ENCODE results near the gene MSH4. TPM values are rescaled to one million over a fixed set of nuclear protein-coding genes. Genes with fewer than 3 reads are reported as not detected.

MSH4 gene
- total and polyA plus RNA-seq, 2 donors from 2014 or later: 0.41 TPM; not detected in 1

DNA sequence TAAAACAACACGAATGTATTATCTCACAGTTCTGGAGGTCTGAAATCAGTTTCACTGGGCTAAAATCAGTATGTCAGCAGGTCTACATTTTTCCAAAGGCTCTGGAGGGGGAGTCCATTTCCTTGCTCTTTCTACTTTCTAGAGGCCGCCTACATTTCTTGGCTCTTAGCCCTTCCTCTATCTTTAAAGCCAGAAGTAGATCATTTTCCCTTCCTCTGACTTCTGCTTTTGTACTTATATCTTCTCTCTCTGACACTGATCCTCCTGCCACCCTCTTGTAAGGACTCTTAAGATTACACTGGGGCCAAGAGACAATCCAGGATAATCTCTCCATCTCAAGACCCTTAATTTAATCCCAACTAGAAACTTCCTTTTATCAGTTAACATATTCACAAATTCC is 41.4 kb downstream of the MSH4 start:
- no peak overlapping the region for H3K4me3 ChIP-seq (ENCODE audit: low read length in 3 of 3)
- no peak for FAIRE-seq

DNA sequence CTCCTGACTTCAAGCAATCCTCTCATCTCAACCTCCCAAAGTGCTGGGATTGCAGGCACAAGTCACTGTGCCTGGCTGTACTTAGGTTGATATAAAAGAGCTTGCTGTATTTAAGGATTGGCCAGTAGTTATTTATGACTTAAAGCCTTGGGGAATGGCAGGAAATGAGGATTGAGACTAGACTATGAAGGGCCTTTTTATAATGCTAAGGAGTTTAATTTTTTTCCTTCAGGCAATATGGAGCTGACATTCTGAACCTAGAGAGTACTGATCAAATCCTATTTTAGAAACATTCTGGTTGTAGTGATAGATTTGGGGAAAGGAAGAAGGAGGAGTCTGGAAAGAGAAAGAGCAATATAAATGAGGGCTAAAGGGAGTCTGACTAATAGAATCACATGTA is 44.7 kb downstream of the MSH4 start:
- intact Hi-C loops (cut with DNase I): no loop called here
- H3K4me3 ChIP-seq (ENCODE audit: low read length in 3 of 3): no peak overlapping the region
- DNase-seq (no peak), FAIRE-seq (no peak)
- no peaks in the 10 kb centered on the region for H3K36me3 ChIP-seq (ENCODE audit: control insufficient read depth in 2 of 3, insufficient read depth in 3 of 3, low read length in 3 of 3)
- H3K27me3 ChIP-seq (ENCODE audit: control insufficient read depth, insufficient read depth, low read length): no peaks in the 10 kb centered on the region
- TF ChIP-seq, protein P1, sequence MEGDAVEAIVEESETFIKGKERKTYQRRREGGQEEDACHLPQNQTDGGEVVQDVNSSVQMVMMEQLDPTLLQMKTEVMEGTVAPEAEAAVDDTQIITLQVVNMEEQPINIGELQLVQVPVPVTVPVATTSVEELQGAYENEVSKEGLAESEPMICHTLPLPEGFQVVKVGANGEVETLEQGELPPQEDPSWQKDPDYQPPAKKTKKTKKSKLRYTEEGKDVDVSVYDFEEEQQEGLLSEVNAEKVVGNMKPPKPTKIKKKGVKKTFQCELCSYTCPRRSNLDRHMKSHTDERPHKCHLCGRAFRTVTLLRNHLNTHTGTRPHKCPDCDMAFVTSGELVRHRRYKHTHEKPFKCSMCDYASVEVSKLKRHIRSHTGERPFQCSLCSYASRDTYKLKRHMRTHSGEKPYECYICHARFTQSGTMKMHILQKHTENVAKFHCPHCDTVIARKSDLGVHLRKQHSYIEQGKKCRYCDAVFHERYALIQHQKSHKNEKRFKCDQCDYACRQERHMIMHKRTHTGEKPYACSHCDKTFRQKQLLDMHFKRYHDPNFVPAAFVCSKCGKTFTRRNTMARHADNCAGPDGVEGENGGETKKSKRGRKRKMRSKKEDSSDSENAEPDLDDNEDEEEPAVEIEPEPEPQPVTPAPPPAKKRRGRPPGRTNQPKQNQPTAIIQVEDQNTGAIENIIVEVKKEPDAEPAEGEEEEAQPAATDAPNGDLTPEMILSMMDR (IDR thresholded peaks at IDR 0.05; ENCODE audit: borderline replicate concordance, extremely low read depth, insufficient read depth): no peak
- H3K27ac ChIP-seq (ENCODE audit: low read depth in 2 of 2, low read length in 2 of 2): no peak overlapping the region
- no peak overlapping the region for H3K9ac ChIP-seq (ENCODE audit: low read length in 3 of 3)
- no peaks in the 10 kb centered on the region for H3K9me3 ChIP-seq (ENCODE audit: control insufficient read depth in 2 of 3, insufficient read depth in 1 of 3, low read length in 3 of 3)
- no peaks in the 10 kb centered on the region for H3K4me1 ChIP-seq (ENCODE audit: control insufficient read depth in 2 of 3, insufficient read depth in 2 of 3, low read depth in 1 of 3, low read length in 3 of 3)

More for the DNA sequence above, 41.4 kb downstream of the MSH4 start:
- TF ChIP-seq, protein P1 (IDR thresholded peaks at IDR 0.05; ENCODE audit: borderline replicate concordance, extremely low read depth, insufficient read depth): no peak
- Histone ChIP-seq H3K27ac (ENCODE audit: low read depth in 2 of 2, low read length in 2 of 2) (no peak overlapping the region), H3K9me3 (ENCODE audit: control insufficient read depth in 2 of 3, insufficient read depth in 1 of 3, low read length in 3 of 3) (no peaks in the 10 kb centered on the region), H3K4me1 (ENCODE audit: control insufficient read depth in 2 of 3, insufficient read depth in 2 of 3, low read depth in 1 of 3, low read length in 3 of 3) (no peaks in the 10 kb centered on the region), H3K36me3 (ENCODE audit: control insufficient read depth in 2 of 3, insufficient read depth in 3 of 3, low read length in 3 of 3) (no peaks in the 10 kb centered on the region), H3K9ac (ENCODE audit: low read length in 3 of 3) (no peak overlapping the region), H3K27me3 (ENCODE audit: control insufficient read depth, insufficient read depth, low read length) (no peaks in the 10 kb centered on the region)
- intact Hi-C loops (cut with DNase I): no loop called here
- DNase-seq: no peak

DNA sequence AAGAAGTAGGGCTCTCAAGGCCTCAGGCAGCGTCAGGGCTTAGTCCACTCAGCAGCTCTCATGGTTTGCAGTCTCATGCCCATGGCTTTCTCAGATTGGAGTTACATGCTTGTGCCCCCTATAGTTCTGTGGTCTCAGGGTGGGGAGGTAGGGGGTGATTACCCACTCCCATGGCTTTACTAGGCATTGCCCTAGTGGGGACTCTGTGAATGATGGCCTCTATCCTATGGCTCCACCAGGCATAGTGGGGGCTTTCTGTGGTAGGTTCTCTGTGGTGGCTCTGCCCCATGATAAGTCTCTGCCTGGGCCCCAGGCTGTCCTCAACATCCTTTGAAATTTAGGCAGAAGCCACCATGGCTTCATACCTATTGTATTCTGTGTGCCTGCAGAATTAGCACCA is 48.9 kb downstream of the MSH4 start:
- H3K9me3 ChIP-seq (ENCODE audit: control insufficient read depth in 2 of 3, insufficient read depth in 1 of 3, low read length in 3 of 3): no peaks in the 10 kb centered on the region
- DNase-seq (no peak), FAIRE-seq (no peak)
- H3K27ac ChIP-seq (ENCODE audit: low read depth in 2 of 2, low read length in 2 of 2): no peak overlapping the region
- intact Hi-C loops (cut with DNase I): no loop called here
- H3K36me3 ChIP-seq (ENCODE audit: control insufficient read depth in 2 of 3, insufficient read depth in 3 of 3, low read length in 3 of 3): no peaks in the 10 kb centered on the region
- H3K4me3 ChIP-seq (ENCODE audit: low read length in 3 of 3): no peak overlapping the region
- H3K9ac ChIP-seq (ENCODE audit: low read length in 3 of 3): no peak overlapping the region
- no peaks in the 10 kb centered on the region for H3K27me3 ChIP-seq (ENCODE audit: control insufficient read depth, insufficient read depth, low read length)
- H3K4me1 ChIP-seq (ENCODE audit: control insufficient read depth in 2 of 3, insufficient read depth in 2 of 3, low read depth in 1 of 3, low read length in 3 of 3): no peaks in the 10 kb centered on the region
- TF ChIP-seq, protein P1 (IDR thresholded peaks at IDR 0.05; ENCODE audit: borderline replicate concordance, extremely low read depth, insufficient read depth): no peak

DNA sequence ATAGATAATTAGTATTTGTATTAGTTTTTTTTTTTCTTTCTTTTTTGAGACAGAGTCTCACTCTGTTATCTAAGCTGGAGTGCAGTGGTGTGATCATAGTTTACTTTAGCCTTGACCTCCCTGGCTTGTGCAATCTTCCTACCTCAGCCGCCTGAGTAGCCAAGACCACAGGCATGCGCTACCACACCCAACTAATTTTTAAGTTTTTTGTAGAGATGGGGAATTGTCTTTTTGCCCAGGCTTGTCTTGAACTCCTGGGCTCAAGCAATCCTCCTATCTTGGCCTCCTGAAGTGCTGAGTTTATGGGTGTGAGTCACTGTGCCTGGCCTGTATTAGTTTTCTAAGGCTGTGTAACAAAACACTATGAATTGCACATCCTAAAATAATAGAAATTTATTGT is 58.3 kb downstream of the MSH4 start:
- H3K36me3 ChIP-seq (ENCODE audit: control insufficient read depth in 2 of 3, insufficient read depth in 3 of 3, low read length in 3 of 3): no peaks in the 10 kb centered on the region
- H3K9ac ChIP-seq (ENCODE audit: low read length in 3 of 3): no peak overlapping the region
- no peak overlapping the region for H3K27ac ChIP-seq (ENCODE audit: low read depth in 2 of 2, low read length in 2 of 2)
- H3K9me3 ChIP-seq (ENCODE audit: control insufficient read depth in 2 of 3, insufficient read depth in 1 of 3, low read length in 3 of 3): no peaks in the 10 kb centered on the region
- FAIRE-seq (no peak), DNase-seq (no peak)
- H3K4me1 ChIP-seq (ENCODE audit: control insufficient read depth in 2 of 3, insufficient read depth in 2 of 3, low read depth in 1 of 3, low read length in 3 of 3): no peaks in the 10 kb centered on the region
- H3K27me3 ChIP-seq (ENCODE audit: control insufficient read depth, insufficient read depth, low read length): no peaks in the 10 kb centered on the region
- H3K4me3 ChIP-seq (ENCODE audit: low read length in 3 of 3): no peak overlapping the region
- TF ChIP-seq, protein P1 (IDR thresholded peaks at IDR 0.05; ENCODE audit: borderline replicate concordance, extremely low read depth, insufficient read depth): no peak
- intact Hi-C loops (cut with DNase I): no loop called here

Data from kidney (tissue), 14 donors.